WTC11 (cell line): ENCODE results near the gene FBP1. TPM values are rescaled to one million over a fixed set of nuclear protein-coding genes. Genes with fewer than 3 reads are reported as not detected.

Source experiments
- ATAC-seq: fragments of 200-7000 bp; cut with Tn5 transposase; 2 replicates; pipeline ENCODE4 v1.10.0; 2021; ENCODE audit warnings: mild to moderate bottlenecking, moderate library complexity
- CTCF ChIA-PET: fragments of 300-600 bp; sonication (Branson Sonifier 250); formaldehyde crosslinking; loops from one replicate; lab custom pipeline; 2021; ENCODE audit warnings: antibody characterized with exemption; lab: Charles Lee
- POLR2A ChIA-PET: fragments of 350-600 bp; sonication (Branson Sonifier 250); formaldehyde crosslinking; loops from one replicate; lab custom pipeline; 2021; ENCODE audit warnings: antibody characterized with exemption; lab: Charles Lee
- DNase-seq: peaks from one replicate; pipeline ENCODE4 v3.0.0; 2021; ENCODE audit warnings: low spot score
- H3K27ac Mint-ChIP-seq: 2 replicates; pipeline ENCODE4 v1.8.0; 2021; ENCODE audit warnings: mixed read lengths
- H3K27me3 Mint-ChIP-seq: 2 replicates; pipeline ENCODE4 v1.8.0; 2021; ENCODE audit warnings: low read depth, mild to moderate bottlenecking, moderate library complexity, mixed read lengths
- H3K36me3 Mint-ChIP-seq: 2 replicates; pipeline ENCODE4 v1.8.0; 2021; ENCODE audit warnings: mixed read lengths
- H3K4me1 Mint-ChIP-seq: 2 replicates; pipeline ENCODE4 v1.8.0; 2022; ENCODE audit warnings: mixed read lengths
- H3K4me3 Mint-ChIP-seq: 2 replicates; pipeline ENCODE4 v1.8.0; 2021; ENCODE audit warnings: mild to moderate bottlenecking, moderate library complexity, mixed read lengths
- H3K9me3 Mint-ChIP-seq: 2 replicates; pipeline ENCODE4 v1.8.0; 2021; ENCODE audit warnings: mixed read lengths
- ATF1 ChIP-seq: sonication (generic); formaldehyde crosslinking; IDR thresholded peaks from 2 replicates; pipeline ENCODE4 v1.8.1; 2023; ENCODE audit warnings: mild to moderate bottlenecking, moderate library complexity, missing genetic modification reagents
- CBFB ChIP-seq: sonication (generic); formaldehyde crosslinking; IDR thresholded peaks from 2 replicates; pipeline ENCODE4 v1.8.1; 2022; ENCODE audit warnings: mild to moderate bottlenecking, low read depth, missing genetic modification reagents
- ESRRA ChIP-seq: sonication (generic); formaldehyde crosslinking; IDR thresholded peaks from 2 replicates; pipeline ENCODE4 v1.8.1; 2022; ENCODE audit warnings: mild to moderate bottlenecking, missing genetic modification reagents, borderline replicate concordance
- GABPB1 ChIP-seq: sonication (generic); formaldehyde crosslinking; IDR thresholded peaks from 2 replicates; pipeline ENCODE4 v1.8.1; 2023; ENCODE audit warnings: mild to moderate bottlenecking, missing genetic modification reagents
- GTF2I ChIP-seq: fragments of 250-450 bp; sonication (Bioruptor Pico); conservative IDR thresholded peaks from 2 replicates; pipeline ENCODE4 v1.4.0; 2021; ENCODE audit warnings: mild to moderate bottlenecking
- MYBL2 ChIP-seq: sonication (generic); formaldehyde crosslinking; IDR thresholded peaks from 2 replicates; pipeline ENCODE4 v1.8.1; 2023; ENCODE audit warnings: mild to moderate bottlenecking, moderate library complexity, missing genetic modification reagents
- NFATC4 ChIP-seq: fragments of 250-450 bp; sonication (Bioruptor Pico); IDR thresholded peaks from 2 replicates; pipeline ENCODE4 v1.9.0; 2021; ENCODE audit warnings: mild to moderate bottlenecking
- NFE2L1 ChIP-seq: sonication (generic); formaldehyde crosslinking; IDR thresholded peaks from 2 replicates; pipeline ENCODE4 v1.8.1; 2023; ENCODE audit warnings: missing genetic modification reagents
- NFYB ChIP-seq: sonication (generic); formaldehyde crosslinking; conservative IDR thresholded peaks from 2 replicates; pipeline ENCODE4 v1.8.0; 2022; ENCODE audit warnings: low read depth, missing genetic modification reagents
- NR1H2 ChIP-seq: sonication (generic); formaldehyde crosslinking; IDR thresholded peaks from 2 replicates; pipeline ENCODE4 v1.9.0; 2021; ENCODE audit warnings: mild to moderate bottlenecking, moderate library complexity, missing genetic modification reagents
- SMAD3 ChIP-seq: sonication (generic); formaldehyde crosslinking; IDR thresholded peaks from 2 replicates; pipeline ENCODE4 v1.8.0; 2022; ENCODE audit warnings: missing genetic modification reagents, mild to moderate bottlenecking, borderline replicate concordance
- SMAD4 ChIP-seq: sonication (generic); formaldehyde crosslinking; IDR thresholded peaks from 2 replicates; pipeline ENCODE4 v1.8.0; 2022; ENCODE audit warnings: mild to moderate bottlenecking, missing genetic modification reagents
- ZNF263 ChIP-seq: sonication (generic); formaldehyde crosslinking; IDR thresholded peaks from 2 replicates; pipeline ENCODE4 v1.8.1; 2022; ENCODE audit warnings: low read depth, mild to moderate bottlenecking, moderate library complexity, missing genetic modification reagents
- ZNF416 ChIP-seq: fragments of 250-450 bp; sonication (Bioruptor Pico); IDR thresholded peaks from 2 replicates; pipeline ENCODE4 v1.9.0; 2021; ENCODE audit warnings: mild to moderate bottlenecking, inconsistent platforms
- total RNA-seq: library from RNA; stranded (reverse); gene quantifications from 3 replicates; pipeline ENCODE4 v1.2.3, GENCODE V29; 2021
- TF ChIP-seq, protein P1 (sequence below): sonication (generic); formaldehyde crosslinking; IDR thresholded peaks from 2 replicates; pipeline ENCODE4 v1.8.1; 2023; ENCODE audit warnings: mild to moderate bottlenecking, missing genetic modification reagents
- TF ChIP-seq, protein P2 (sequence below): sonication (generic); formaldehyde crosslinking; IDR thresholded peaks from 2 replicates; pipeline ENCODE4 v1.8.0; 2022; ENCODE audit warnings: mild to moderate bottlenecking, missing genetic modification reagents
- TF ChIP-seq, protein P3 (sequence below): sonication (generic); formaldehyde crosslinking; conservative IDR thresholded peaks from 2 replicates; pipeline ENCODE4 v1.8.1; 2023; ENCODE audit warnings: mild to moderate bottlenecking, low read depth, missing genetic modification reagents, moderate library complexity
- TF ChIP-seq, protein P4 (sequence below): fragments of 200-600 bp; IDR thresholded peaks from 2 replicates; pipeline ENCODE4 v1.8.0; 2022; ENCODE audit warnings: antibody characterized with exemption
- TF ChIP-seq, protein P5 (sequence below): sonication (generic); formaldehyde crosslinking; IDR thresholded peaks from 2 replicates; pipeline ENCODE4 v1.8.1; 2023; ENCODE audit warnings: mild to moderate bottlenecking, missing genetic modification reagents, borderline replicate concordance
- TF ChIP-seq, protein P6 (sequence below): sonication (generic); formaldehyde crosslinking; IDR thresholded peaks from 2 replicates; pipeline ENCODE4 v1.8.1; 2023; ENCODE audit warnings: mild to moderate bottlenecking, missing genetic modification reagents, moderate library complexity

FBP1 gene
- total RNA-seq, 1 experiment from 2014 or later, result 6.4 TPM

DNA sequence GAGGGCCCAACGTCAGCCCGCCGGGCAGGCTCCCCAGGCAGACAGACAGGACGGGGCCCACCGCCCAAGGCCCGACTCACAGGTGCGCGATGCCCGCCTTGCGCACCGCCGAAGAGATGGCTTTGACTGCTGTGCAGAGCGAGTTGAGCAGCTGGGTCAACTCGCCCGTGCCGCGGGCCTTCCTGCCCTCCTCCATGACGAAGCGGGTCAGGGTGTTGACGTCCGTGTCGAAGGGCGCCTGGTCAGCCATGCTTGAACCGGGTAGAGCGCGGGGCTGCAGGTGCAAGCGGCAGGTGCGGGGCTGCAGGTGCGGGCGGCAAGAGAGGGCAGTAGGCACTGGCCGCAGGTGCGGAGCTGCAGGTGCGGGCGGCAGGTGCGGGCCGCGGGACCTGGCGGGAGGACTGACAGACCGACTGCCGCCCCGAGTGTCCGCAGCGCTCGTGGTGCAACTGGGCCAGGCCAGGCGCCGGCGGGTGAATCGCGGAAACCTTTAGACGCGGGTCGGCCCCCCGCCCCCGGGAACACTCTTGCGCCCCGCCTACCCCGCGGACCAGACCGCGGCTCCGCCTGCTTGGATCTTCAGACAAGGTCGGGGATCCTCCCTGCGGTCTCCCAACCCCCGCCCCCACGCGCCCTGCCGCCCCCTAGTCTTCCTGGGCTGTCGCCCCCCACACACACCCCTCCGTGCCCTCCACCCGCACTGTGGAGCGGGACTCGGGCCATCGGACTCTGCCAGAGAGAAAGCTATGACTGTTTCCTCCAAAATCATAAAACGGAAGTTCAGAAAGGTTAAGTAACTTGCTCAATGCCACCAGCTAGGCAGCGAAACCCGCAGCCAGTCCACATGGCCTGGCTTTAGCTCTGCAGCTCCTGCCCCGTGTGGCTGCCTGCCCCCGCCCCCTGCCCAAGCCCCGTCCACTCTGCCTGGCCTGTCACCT is at the start of gene FBP1 (continued):
- TF ChIP-seq GTF2I (CRISPR knock-in tag) (no peak), GABPB1 (CRISPR knock-in tag) (no peak), NFYB (CRISPR knock-in tag) (no peak), ZNF416 (CRISPR knock-in tag) (no peak), SMAD3 (CRISPR knock-in tag) (no peak), NFATC4 (CRISPR knock-in tag) (no peak), SMAD4 (no peak), ESRRA (CRISPR knock-in tag) (peak; percentile 51; the same call in 1 of the 2 replicates)
- TF ChIP-seq, protein P1, sequence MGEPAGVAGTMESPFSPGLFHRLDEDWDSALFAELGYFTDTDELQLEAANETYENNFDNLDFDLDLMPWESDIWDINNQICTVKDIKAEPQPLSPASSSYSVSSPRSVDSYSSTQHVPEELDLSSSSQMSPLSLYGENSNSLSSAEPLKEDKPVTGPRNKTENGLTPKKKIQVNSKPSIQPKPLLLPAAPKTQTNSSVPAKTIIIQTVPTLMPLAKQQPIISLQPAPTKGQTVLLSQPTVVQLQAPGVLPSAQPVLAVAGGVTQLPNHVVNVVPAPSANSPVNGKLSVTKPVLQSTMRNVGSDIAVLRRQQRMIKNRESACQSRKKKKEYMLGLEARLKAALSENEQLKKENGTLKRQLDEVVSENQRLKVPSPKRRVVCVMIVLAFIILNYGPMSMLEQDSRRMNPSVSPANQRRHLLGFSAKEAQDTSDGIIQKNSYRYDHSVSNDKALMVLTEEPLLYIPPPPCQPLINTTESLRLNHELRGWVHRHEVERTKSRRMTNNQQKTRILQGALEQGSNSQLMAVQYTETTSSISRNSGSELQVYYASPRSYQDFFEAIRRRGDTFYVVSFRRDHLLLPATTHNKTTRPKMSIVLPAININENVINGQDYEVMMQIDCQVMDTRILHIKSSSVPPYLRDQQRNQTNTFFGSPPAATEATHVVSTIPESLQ (CRISPR knock-in tag), result no peak
- TF ChIP-seq, protein P2, sequence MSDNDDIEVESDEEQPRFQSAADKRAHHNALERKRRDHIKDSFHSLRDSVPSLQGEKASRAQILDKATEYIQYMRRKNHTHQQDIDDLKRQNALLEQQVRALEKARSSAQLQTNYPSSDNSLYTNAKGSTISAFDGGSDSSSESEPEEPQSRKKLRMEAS (CRISPR knock-in tag), result peak; percentile 47

DNA sequence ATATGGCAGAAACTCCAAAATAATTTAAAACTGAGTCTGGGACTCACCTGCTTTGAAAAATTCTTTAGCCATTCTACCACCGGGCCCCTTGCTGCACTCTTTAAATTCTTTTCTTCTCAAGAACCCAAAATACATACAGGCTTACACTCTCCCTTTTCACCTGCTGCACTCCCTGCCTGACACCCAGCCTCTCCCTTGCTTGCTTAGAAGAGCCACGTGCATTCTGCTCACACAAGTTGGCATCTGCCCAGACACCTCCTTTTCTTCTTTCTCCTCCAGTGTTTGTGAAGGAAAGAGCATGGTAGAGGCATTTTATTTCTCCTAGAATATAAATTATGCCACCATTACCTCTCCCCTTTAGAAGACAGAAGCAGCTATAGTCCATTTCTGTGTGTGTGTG is 48.1 kb upstream of the FBP1 start:
- DNase-seq, result no peak
- Mint-ChIP-seq H3K9me3 (peaks cover 12% of the 10 kb centered on the region), H3K27me3 (no peaks in the 10 kb centered on the region; the same call in 1 of the 2 replicates), H3K36me3 (no peaks in the 10 kb centered on the region), H3K4me1 (no peaks in the 10 kb centered on the region), H3K27ac (no peak overlapping the region), H3K4me3 (no peak overlapping the region)
- TF ChIP-seq, protein P3, sequence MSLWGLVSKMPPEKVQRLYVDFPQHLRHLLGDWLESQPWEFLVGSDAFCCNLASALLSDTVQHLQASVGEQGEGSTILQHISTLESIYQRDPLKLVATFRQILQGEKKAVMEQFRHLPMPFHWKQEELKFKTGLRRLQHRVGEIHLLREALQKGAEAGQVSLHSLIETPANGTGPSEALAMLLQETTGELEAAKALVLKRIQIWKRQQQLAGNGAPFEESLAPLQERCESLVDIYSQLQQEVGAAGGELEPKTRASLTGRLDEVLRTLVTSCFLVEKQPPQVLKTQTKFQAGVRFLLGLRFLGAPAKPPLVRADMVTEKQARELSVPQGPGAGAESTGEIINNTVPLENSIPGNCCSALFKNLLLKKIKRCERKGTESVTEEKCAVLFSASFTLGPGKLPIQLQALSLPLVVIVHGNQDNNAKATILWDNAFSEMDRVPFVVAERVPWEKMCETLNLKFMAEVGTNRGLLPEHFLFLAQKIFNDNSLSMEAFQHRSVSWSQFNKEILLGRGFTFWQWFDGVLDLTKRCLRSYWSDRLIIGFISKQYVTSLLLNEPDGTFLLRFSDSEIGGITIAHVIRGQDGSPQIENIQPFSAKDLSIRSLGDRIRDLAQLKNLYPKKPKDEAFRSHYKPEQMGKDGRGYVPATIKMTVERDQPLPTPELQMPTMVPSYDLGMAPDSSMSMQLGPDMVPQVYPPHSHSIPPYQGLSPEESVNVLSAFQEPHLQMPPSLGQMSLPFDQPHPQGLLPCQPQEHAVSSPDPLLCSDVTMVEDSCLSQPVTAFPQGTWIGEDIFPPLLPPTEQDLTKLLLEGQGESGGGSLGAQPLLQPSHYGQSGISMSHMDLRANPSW (CRISPR knock-in tag), result no peak
- TF ChIP-seq NR1H2 (CRISPR knock-in tag), result no peak
- ChIA-PET CTCF (no interaction called here), POLR2A (no interaction called here)
- ATAC-seq, result no peak

DNA sequence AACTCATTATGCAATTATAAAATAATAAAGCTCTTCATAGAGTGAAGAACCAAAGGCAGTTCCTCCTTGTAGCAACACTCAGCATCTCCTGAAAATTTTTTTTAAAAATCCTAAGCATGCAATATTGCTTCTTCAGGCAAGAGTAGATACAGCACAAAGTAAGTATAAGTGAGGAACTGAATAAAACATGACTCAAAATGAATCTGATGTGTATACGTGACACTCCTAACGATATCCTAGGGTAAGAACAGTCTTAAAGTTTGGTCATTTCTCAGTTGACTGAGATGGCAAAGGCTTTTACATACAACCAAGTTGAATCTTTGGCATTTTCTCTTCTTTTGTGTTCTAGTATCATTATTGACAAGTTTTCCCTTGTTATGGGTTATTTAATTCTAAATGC is 46.0 kb upstream of the FBP1 start:
- CTCF ChIA-PET, result no interaction called here
- ATAC-seq, result no peak
- no peaks in the 10 kb centered on the region for H3K4me1 Mint-ChIP-seq
- POLR2A ChIA-PET, result no interaction called here
- H3K27me3 Mint-ChIP-seq, result no peaks in the 10 kb centered on the region; the same call in 1 of the 2 replicates
- H3K4me3 Mint-ChIP-seq, result no peak overlapping the region
- no peak for DNase-seq
- no peaks in the 10 kb centered on the region for H3K9me3 Mint-ChIP-seq
- no peak overlapping the region for H3K27ac Mint-ChIP-seq
- H3K36me3 Mint-ChIP-seq, result no peaks in the 10 kb centered on the region
- TF ChIP-seq MYBL2 (no peak), NFYB (CRISPR knock-in tag) (no peak), ZNF263 (CRISPR knock-in tag) (no peak), ZNF416 (CRISPR knock-in tag) (no peak), NFE2L1 (CRISPR knock-in tag) (no peak), ATF1 (CRISPR knock-in tag) (no peak), CBFB (CRISPR knock-in tag) (no peak), ESRRA (CRISPR knock-in tag) (no peak)
- TF ChIP-seq, protein P4, sequence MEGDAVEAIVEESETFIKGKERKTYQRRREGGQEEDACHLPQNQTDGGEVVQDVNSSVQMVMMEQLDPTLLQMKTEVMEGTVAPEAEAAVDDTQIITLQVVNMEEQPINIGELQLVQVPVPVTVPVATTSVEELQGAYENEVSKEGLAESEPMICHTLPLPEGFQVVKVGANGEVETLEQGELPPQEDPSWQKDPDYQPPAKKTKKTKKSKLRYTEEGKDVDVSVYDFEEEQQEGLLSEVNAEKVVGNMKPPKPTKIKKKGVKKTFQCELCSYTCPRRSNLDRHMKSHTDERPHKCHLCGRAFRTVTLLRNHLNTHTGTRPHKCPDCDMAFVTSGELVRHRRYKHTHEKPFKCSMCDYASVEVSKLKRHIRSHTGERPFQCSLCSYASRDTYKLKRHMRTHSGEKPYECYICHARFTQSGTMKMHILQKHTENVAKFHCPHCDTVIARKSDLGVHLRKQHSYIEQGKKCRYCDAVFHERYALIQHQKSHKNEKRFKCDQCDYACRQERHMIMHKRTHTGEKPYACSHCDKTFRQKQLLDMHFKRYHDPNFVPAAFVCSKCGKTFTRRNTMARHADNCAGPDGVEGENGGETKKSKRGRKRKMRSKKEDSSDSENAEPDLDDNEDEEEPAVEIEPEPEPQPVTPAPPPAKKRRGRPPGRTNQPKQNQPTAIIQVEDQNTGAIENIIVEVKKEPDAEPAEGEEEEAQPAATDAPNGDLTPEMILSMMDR, result no peak
- TF ChIP-seq, protein P5, sequence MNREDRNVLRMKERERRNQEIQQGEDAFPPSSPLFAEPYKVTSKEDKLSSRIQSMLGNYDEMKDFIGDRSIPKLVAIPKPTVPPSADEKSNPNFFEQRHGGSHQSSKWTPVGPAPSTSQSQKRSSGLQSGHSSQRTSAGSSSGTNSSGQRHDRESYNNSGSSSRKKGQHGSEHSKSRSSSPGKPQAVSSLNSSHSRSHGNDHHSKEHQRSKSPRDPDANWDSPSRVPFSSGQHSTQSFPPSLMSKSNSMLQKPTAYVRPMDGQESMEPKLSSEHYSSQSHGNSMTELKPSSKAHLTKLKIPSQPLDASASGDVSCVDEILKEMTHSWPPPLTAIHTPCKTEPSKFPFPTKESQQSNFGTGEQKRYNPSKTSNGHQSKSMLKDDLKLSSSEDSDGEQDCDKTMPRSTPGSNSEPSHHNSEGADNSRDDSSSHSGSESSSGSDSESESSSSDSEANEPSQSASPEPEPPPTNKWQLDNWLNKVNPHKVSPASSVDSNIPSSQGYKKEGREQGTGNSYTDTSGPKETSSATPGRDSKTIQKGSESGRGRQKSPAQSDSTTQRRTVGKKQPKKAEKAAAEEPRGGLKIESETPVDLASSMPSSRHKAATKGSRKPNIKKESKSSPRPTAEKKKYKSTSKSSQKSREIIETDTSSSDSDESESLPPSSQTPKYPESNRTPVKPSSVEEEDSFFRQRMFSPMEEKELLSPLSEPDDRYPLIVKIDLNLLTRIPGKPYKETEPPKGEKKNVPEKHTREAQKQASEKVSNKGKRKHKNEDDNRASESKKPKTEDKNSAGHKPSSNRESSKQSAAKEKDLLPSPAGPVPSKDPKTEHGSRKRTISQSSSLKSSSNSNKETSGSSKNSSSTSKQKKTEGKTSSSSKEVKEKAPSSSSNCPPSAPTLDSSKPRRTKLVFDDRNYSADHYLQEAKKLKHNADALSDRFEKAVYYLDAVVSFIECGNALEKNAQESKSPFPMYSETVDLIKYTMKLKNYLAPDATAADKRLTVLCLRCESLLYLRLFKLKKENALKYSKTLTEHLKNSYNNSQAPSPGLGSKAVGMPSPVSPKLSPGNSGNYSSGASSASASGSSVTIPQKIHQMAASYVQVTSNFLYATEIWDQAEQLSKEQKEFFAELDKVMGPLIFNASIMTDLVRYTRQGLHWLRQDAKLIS (CRISPR knock-in tag), result no peak
- TF ChIP-seq, protein P6, sequence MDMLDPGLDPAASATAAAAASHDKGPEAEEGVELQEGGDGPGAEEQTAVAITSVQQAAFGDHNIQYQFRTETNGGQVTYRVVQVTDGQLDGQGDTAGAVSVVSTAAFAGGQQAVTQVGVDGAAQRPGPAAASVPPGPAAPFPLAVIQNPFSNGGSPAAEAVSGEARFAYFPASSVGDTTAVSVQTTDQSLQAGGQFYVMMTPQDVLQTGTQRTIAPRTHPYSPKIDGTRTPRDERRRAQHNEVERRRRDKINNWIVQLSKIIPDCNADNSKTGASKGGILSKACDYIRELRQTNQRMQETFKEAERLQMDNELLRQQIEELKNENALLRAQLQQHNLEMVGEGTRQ (CRISPR knock-in tag), result no peak
